Measurements from ENCODE around the gene COL8A2. TPM values are rescaled to one million over a fixed set of nuclear protein-coding genes. Genes with fewer than 3 reads are reported as not detected.

The COL8A2 gene
- total RNA-seq, 1 donor from 2014 or later, result 10.1 TPM

DNA sequence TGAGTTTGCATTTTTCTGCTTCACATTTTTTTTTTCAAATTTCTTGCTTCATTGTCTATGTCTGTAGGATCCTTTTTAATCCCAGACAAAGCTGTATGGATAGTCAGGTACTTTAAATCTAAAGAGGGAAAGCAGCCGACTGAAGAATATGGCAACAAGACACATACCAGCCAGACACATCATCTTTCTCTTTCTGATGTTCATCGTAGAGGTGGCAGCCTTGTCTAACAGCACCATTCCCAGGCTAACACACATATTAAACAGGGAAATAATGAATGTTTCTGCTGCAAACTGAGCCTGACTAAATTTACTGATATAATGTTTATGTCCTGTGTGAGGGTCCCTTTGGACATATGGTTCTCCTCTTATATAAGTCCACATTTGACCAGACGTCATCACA lies 44.8 kb downstream of the COL8A2 start:
- Mint-ChIP-seq H3K27ac (ENCODE audit: unreplicated experiment) (no peak overlapping the region), H3K27me3 (ENCODE audit: unreplicated experiment) (peaks cover 3% of the 10 kb centered on the region), H3K4me3 (ENCODE audit: unreplicated experiment) (no peak overlapping the region), H3K4me1 (ENCODE audit: unreplicated experiment) (peaks cover 4% of the 10 kb centered on the region), H3K36me3 (ENCODE audit: unreplicated experiment) (no peaks in the 10 kb centered on the region), H3K9me3 (ENCODE audit: unreplicated experiment) (no peaks in the 10 kb centered on the region)
- TF ChIP-seq, protein P1, sequence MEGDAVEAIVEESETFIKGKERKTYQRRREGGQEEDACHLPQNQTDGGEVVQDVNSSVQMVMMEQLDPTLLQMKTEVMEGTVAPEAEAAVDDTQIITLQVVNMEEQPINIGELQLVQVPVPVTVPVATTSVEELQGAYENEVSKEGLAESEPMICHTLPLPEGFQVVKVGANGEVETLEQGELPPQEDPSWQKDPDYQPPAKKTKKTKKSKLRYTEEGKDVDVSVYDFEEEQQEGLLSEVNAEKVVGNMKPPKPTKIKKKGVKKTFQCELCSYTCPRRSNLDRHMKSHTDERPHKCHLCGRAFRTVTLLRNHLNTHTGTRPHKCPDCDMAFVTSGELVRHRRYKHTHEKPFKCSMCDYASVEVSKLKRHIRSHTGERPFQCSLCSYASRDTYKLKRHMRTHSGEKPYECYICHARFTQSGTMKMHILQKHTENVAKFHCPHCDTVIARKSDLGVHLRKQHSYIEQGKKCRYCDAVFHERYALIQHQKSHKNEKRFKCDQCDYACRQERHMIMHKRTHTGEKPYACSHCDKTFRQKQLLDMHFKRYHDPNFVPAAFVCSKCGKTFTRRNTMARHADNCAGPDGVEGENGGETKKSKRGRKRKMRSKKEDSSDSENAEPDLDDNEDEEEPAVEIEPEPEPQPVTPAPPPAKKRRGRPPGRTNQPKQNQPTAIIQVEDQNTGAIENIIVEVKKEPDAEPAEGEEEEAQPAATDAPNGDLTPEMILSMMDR (IDR thresholded peaks at IDR 0.05), result no peak
- DNase-seq (ENCODE audit: extremely low spot score, unreplicated experiment), result no peak

DNA sequence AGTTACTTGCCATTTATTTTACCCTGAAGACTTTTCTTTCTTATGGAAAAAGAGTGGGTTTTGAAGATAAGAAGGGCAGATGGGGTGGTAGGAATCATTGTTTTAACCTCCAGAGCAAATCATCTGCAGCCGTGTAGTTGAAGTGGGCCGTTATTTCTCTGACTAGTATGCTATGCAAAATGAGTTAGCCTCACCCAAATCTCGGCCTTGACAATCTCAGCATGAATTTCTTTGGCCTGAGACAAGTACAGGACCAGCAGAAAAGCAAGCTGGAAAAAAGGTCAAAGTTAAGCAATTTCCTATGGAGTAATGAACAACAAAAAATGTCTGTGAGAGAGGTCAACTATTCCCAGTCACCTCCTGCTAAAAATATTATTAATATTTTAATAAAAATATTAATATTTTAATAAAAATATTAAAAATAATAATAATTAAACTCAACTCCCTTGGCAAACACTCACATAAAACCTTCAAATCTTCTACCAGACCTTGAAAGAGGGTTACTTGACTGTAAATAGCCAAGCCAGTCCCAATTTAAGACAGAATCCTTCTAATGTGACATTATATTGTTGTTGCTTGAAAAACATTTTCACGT lies 47.9 kb downstream of the COL8A2 start:
- no peak overlapping the region for H3K27ac Mint-ChIP-seq (ENCODE audit: unreplicated experiment)
- H3K36me3 Mint-ChIP-seq (ENCODE audit: unreplicated experiment), result peaks cover 3% of the 10 kb centered on the region
- no peak for DNase-seq (ENCODE audit: extremely low spot score, unreplicated experiment)
- H3K4me1 Mint-ChIP-seq (ENCODE audit: unreplicated experiment), result no peaks in the 10 kb centered on the region
- H3K27me3 Mint-ChIP-seq (ENCODE audit: unreplicated experiment), result peaks cover 3% of the 10 kb centered on the region
- H3K4me3 Mint-ChIP-seq (ENCODE audit: unreplicated experiment), result no peak overlapping the region
- TF ChIP-seq, protein P1 (IDR thresholded peaks at IDR 0.05), result no peak
- H3K9me3 Mint-ChIP-seq (ENCODE audit: unreplicated experiment), result no peaks in the 10 kb centered on the region

DNA sequence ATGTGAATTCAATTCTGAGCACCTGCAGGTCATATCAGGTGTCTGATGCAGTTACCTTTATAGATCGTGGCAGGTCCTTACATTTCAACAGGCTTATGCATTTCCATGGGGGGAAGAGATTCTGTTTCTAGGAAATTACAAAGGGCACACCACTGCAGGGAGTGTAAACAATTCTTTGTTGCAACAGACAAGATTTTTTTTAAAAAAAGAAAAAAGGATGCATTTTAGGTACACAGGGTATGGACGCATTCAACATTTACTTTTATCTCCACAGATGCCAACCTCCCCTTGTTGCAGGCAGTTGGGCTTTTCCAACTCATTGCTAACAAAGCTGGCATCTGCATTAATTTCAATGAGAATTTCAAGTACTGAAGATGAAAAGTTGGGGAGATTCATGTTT lies 54.7 kb downstream of the COL8A2 start:
- Mint-ChIP-seq H3K36me3 (ENCODE audit: unreplicated experiment) (peaks cover 3% of the 10 kb centered on the region), H3K9me3 (ENCODE audit: unreplicated experiment) (no peaks in the 10 kb centered on the region), H3K27ac (ENCODE audit: unreplicated experiment) (no peak overlapping the region), H3K4me3 (ENCODE audit: unreplicated experiment) (no peak overlapping the region), H3K27me3 (ENCODE audit: unreplicated experiment) (no peaks in the 10 kb centered on the region), H3K4me1 (ENCODE audit: unreplicated experiment) (no peaks in the 10 kb centered on the region)
- no peak for DNase-seq (ENCODE audit: extremely low spot score, unreplicated experiment)
- TF ChIP-seq, protein P1 (IDR thresholded peaks at IDR 0.05), result no peak

DNA sequence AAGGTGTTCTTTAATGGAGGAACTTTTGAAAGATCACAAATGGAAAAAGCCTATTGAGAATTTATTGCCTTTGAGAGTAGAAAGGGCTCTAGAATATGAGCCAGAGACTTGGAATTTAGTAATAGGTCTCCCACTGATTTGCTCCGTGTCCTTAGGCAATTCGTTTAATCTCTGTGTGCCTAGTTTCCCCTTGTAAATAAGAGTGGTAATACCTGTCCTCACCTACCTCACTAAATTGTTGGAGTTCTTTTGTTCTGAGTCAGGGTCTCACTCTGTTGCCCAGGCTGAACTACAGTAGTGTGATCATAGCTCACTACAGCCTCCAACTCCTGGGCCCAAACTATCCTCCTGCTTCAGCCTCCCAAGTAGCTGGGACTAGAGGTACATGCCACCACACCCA lies 56.2 kb downstream of the COL8A2 start:
- Mint-ChIP-seq H3K4me1 (ENCODE audit: unreplicated experiment) (no peaks in the 10 kb centered on the region), H3K27ac (ENCODE audit: unreplicated experiment) (no peak overlapping the region), H3K36me3 (ENCODE audit: unreplicated experiment) (peaks cover 7% of the 10 kb centered on the region), H3K4me3 (ENCODE audit: unreplicated experiment) (no peak overlapping the region), H3K9me3 (ENCODE audit: unreplicated experiment) (no peaks in the 10 kb centered on the region), H3K27me3 (ENCODE audit: unreplicated experiment) (no peaks in the 10 kb centered on the region)
- no peak for DNase-seq (ENCODE audit: extremely low spot score, unreplicated experiment)
- TF ChIP-seq, protein P1 (IDR thresholded peaks at IDR 0.05), result no peak

DNA sequence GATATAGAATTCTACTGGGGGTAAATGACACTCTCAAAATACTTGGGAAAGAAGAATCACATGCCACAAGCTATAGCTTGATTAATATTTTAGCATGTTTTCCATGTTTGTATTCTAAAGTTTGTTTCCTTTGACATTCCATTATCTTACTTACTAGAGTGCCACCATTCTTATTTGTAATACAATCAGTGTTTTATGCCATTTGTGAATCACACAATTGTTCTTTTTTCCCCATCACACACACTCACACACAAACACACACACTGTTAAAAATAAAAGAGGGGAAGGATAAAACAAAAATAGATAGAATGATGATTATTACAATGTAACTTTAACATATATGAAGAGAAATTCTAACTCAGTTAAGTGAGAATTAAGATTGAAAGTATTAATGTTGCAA lies 57.2 kb downstream of the COL8A2 start:
- Mint-ChIP-seq H3K27me3 (ENCODE audit: unreplicated experiment) (no peaks in the 10 kb centered on the region), H3K9me3 (ENCODE audit: unreplicated experiment) (no peaks in the 10 kb centered on the region), H3K27ac (ENCODE audit: unreplicated experiment) (no peak overlapping the region), H3K4me1 (ENCODE audit: unreplicated experiment) (no peaks in the 10 kb centered on the region), H3K4me3 (ENCODE audit: unreplicated experiment) (no peak overlapping the region), H3K36me3 (ENCODE audit: unreplicated experiment) (peaks cover 7% of the 10 kb centered on the region)
- TF ChIP-seq, protein P1 (IDR thresholded peaks at IDR 0.05), result no peak
- no peak for DNase-seq (ENCODE audit: extremely low spot score, unreplicated experiment)
